Thymus (tissue), 11 donors: ENCODE measurements around the gene RHOA. TPM values are rescaled to one million over a fixed set of nuclear protein-coding genes. Genes with fewer than 3 reads are reported as not detected.
"Not testable (repeated sequence)": the region's sequence is repeated elsewhere in the genome, so short reads cannot be mapped to it uniquely, and the experiment has no call there.

Experiments
- DNase-seq, 9 donors: peaks; one replicate each; pipeline ENCODE4 v3.0.0-alpha.2; 2013; ENCODE audit warnings: low spot score in 9 of 9, low read depth in 6 of 9, missing footprints in 1 of 9
- H3K27ac ChIP-seq, 2 donors: one replicate each; pipeline ENCODE4 v1.5.1; 2013; ENCODE audit warnings: control low read depth in 1 of 2, low read depth in 1 of 2, low read length in 1 of 2, mild to moderate bottlenecking in 1 of 2, moderate library complexity in 1 of 2
- H3K27me3 ChIP-seq, 2 donors: one replicate each; pipeline ENCODE4 v1.5.1; 2013; ENCODE audit warnings: low read length in 1 of 2; ENCODE audit not compliant: control insufficient read depth in 2 of 2, insufficient read depth in 1 of 2
- H3K36me3 ChIP-seq, 2 donors: one replicate each; pipeline ENCODE4 v1.5.1; 2013; ENCODE audit warnings: low read length in 1 of 2, mild to moderate bottlenecking in 1 of 2, moderate library complexity in 1 of 2; ENCODE audit not compliant: control insufficient read depth in 2 of 2, insufficient read depth in 2 of 2
- H3K4me1 ChIP-seq, 2 donors: one replicate each; pipeline ENCODE4 v1.5.1; 2013; ENCODE audit warnings: low read length in 2 of 2; ENCODE audit not compliant: control insufficient read depth in 2 of 2, insufficient read depth in 2 of 2
- H3K4me3 ChIP-seq, 2 donors: one replicate each; pipeline ENCODE4 v1.5.1; 2013; ENCODE audit warnings: low read length in 2 of 2, control low read depth in 1 of 2, mild to moderate bottlenecking in 1 of 2
- H3K9me3 ChIP-seq, 2 donors: one replicate each; pipeline ENCODE4 v1.5.1; 2013; ENCODE audit warnings: low read length in 1 of 2, mild to moderate bottlenecking in 1 of 2; ENCODE audit not compliant: control insufficient read depth in 2 of 2, insufficient read depth in 1 of 2
- WGBS: extraction: QIAGEN DNeasy Blood & Tissue Kit; methylation state at CpG from one replicate; pipeline ENCODE4 v1.1.7; 2013; 5-methylcytosine and 5-hydroxymethylcytosine counted together
- polyA plus RNA-seq: library from polyadenylated mRNA; stranded (reverse); fragments of 200-250 nt; gene quantifications from one replicate; pipeline ENCODE4 v1.2.3, GENCODE V29; 2013
- total RNA-seq: library from RNA; stranded (reverse); fragments of 120-200 nt; gene quantifications from one replicate; pipeline ENCODE4 v1.2.4, GENCODE V29; 2013
- donor health status: healthy.

Gene RHOA
- total and polyA plus RNA-seq, 2 donors: 202 to 368 TPM

GRCh38 chr3:49333091-49333490 is 78.7 kb downstream of the RHOA start:
- H3K27me3 ChIP-seq: no peaks in the 10 kb centered on the region
- no peaks in the 10 kb centered on the region for H3K4me1 ChIP-seq
- no peak overlapping the region for H3K4me3 ChIP-seq
- peaks cover 49 to 68% of the 10 kb centered on the region in 2 donors for H3K36me3 ChIP-seq
- no peaks in the 10 kb centered on the region for H3K9me3 ChIP-seq
- peak overlapping the region; percentile 17 to 52 for H3K27ac ChIP-seq
- DNase-seq: peak in 1 of 9 donors; percentile 34
- WGBS: 90% methylated on average over 3 of the region's 3 CpGs

GRCh38 chr3:49329186-49329585 is 82.6 kb downstream of the RHOA start:
- whole genome bisulfite sequencing: 92% methylated on average over 4 of the region's 4 CpGs
- H3K27me3 ChIP-seq: no peaks in the 10 kb centered on the region
- H3K4me1 ChIP-seq: no peaks in the 10 kb centered on the region
- no peak overlapping the region for H3K4me3 ChIP-seq
- H3K36me3 ChIP-seq: peaks cover 71 to 85% of the 10 kb centered on the region in 2 donors
- H3K27ac ChIP-seq: no peak overlapping the region
- DNase-seq: no peak
- H3K9me3 ChIP-seq: no peaks in the 10 kb centered on the region

GRCh38 chr3:49328350-49328749 is 83.4 kb downstream of the RHOA start:
- DNase-seq, H3K4me1 ChIP-seq, H3K27me3 ChIP-seq, H3K9me3 ChIP-seq, H3K27ac ChIP-seq, H3K4me3 ChIP-seq: not testable (repeated sequence)
- H3K36me3 ChIP-seq: peaks cover 74 to 84% of the 10 kb centered on the region in 2 donors
- 97% methylated on average over 2 of the region's 2 CpGs for WGBS

GRCh38 chr3:49327485-49327884 is 84.3 kb downstream of the RHOA start:
- Histone ChIP-seq H3K4me1 (no peaks in the 10 kb centered on the region), H3K27ac (no peak overlapping the region), H3K9me3 (no peaks in the 10 kb centered on the region), H3K4me3 (no peak overlapping the region), H3K36me3 (peaks cover 73 to 85% of the 10 kb centered on the region in 2 donors), H3K27me3 (no peaks in the 10 kb centered on the region)
- DNase-seq: no peak
- 95% methylated on average over 7 of the region's 7 CpGs for WGBS

- Histone ChIP-seq H3K9me3 (no peaks in the 10 kb centered on the region), H3K4me1 (no peaks in the 10 kb centered on the region), H3K27me3 (no peaks in the 10 kb centered on the region), H3K36me3 (peaks cover 73 to 91% of the 10 kb centered on the region in 2 donors), H3K27ac (no peak overlapping the region), H3K4me3 (no peak overlapping the region)
- 99% methylated on average over 7 of the region's 7 CpGs for WGBS
- DNase-seq: no peak
Measured at GRCh38 chr3:49324768-49325167, 87.0 kb downstream of the RHOA start.

- no peaks in the 10 kb centered on the region for H3K9me3 ChIP-seq
- H3K27ac ChIP-seq: no peak overlapping the region
- no peak for DNase-seq
- peaks cover 64 to 66% of the 10 kb centered on the region in 2 donors for H3K36me3 ChIP-seq
- WGBS: over 99% methylated on average over 16 of the region's 16 CpGs
- no peak overlapping the region for H3K4me3 ChIP-seq
- no peaks in the 10 kb centered on the region for H3K4me1 ChIP-seq
- H3K27me3 ChIP-seq: no peaks in the 10 kb centered on the region
Measured at GRCh38 chr3:49316696-49317457, 94.9 kb downstream of the RHOA start.

- H3K9me3 ChIP-seq: no peaks in the 10 kb centered on the region
- H3K36me3 ChIP-seq: peaks cover 64 to 65% of the 10 kb centered on the region in 2 donors
- WGBS: 98% methylated on average over 1 of the region's 1 CpG
- no peak for DNase-seq
- H3K27ac ChIP-seq: no peak overlapping the region
- H3K4me3 ChIP-seq: no peak overlapping the region
- no peaks in the 10 kb centered on the region for H3K4me1 ChIP-seq
- H3K27me3 ChIP-seq: no peaks in the 10 kb centered on the region
Measured at GRCh38 chr3:49313896-49314688, 97.7 kb downstream of the RHOA start.

GRCh38 chr3:49311283-49311682 is 100.5 kb downstream of the RHOA start:
- no peaks in the 10 kb centered on the region for H3K4me1 ChIP-seq
- no peak for DNase-seq
- no peak overlapping the region for H3K27ac ChIP-seq
- peaks cover 61 to 66% of the 10 kb centered on the region in 2 donors for H3K36me3 ChIP-seq
- H3K9me3 ChIP-seq: no peaks in the 10 kb centered on the region
- 96% methylated on average over 3 of the region's 3 CpGs for WGBS
- no peaks in the 10 kb centered on the region for H3K27me3 ChIP-seq
- H3K4me3 ChIP-seq: no peak overlapping the region

- no peaks in the 10 kb centered on the region for H3K27me3 ChIP-seq
- H3K4me3 ChIP-seq: no peak overlapping the region
- no peak overlapping the region for H3K27ac ChIP-seq
- no peaks in the 10 kb centered on the region for H3K4me1 ChIP-seq
- peaks cover 62 to 69% of the 10 kb centered on the region in 2 donors for H3K36me3 ChIP-seq
- no peaks in the 10 kb centered on the region for H3K9me3 ChIP-seq
- DNase-seq: no peak
- WGBS: 98% methylated on average over 1 of the region's 1 CpG
Measured at GRCh38 chr3:49310677-49311076, 101.1 kb downstream of the RHOA start.
